MM.1S (cell line): Measurements from ENCODE around the gene AQP2.

Experiments
- EZH2 ChIP-seq: fragments of 300-600 bp; sonication (generic); optimal IDR thresholded peaks from 2 replicates; pipeline ENCODE3; 2017; ENCODE audit warnings: low read depth, mild to moderate bottlenecking, antibody characterized with exemption, low read length, mixed read lengths
- EZH2phosphoT487 ChIP-seq: fragments of 300-600 bp; sonication (generic); IDR thresholded peaks from 2 replicates; pipeline ENCODE4 v1.6.1; 2018; ENCODE audit warnings: antibody characterized with exemption, low read length
- TF ChIP-seq, protein P1 (sequence below): fragments of 300-600 bp; sonication (generic); IDR thresholded peaks from 2 replicates; pipeline ENCODE4 v1.5.1; 2016; ENCODE audit warnings: antibody characterized with exemption, low read length, mixed read lengths

DNA sequence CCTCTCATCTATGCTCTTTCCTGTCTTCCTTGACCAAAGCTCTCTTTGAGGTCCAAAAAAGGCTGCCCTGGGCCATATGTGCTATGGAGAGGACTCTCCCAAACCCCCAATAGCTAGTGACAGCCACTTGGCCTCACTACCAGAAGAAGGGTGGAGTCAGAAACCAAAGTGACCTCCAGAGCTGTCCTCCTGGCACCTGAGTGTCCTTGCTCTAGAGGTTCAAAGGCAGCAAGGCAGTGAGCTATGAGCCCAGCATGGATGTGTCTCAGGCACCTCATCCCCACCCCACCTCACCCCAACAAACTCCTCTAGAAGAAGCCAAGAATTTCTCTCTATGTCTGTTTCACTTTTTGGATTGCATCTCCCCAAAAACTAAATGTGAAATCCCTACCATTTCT lies 7.0 kb downstream of the AQP2 start:
- TF ChIP-seq, protein P1, sequence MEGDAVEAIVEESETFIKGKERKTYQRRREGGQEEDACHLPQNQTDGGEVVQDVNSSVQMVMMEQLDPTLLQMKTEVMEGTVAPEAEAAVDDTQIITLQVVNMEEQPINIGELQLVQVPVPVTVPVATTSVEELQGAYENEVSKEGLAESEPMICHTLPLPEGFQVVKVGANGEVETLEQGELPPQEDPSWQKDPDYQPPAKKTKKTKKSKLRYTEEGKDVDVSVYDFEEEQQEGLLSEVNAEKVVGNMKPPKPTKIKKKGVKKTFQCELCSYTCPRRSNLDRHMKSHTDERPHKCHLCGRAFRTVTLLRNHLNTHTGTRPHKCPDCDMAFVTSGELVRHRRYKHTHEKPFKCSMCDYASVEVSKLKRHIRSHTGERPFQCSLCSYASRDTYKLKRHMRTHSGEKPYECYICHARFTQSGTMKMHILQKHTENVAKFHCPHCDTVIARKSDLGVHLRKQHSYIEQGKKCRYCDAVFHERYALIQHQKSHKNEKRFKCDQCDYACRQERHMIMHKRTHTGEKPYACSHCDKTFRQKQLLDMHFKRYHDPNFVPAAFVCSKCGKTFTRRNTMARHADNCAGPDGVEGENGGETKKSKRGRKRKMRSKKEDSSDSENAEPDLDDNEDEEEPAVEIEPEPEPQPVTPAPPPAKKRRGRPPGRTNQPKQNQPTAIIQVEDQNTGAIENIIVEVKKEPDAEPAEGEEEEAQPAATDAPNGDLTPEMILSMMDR = no peak
- TF ChIP-seq EZH2phosphoT487 (no peak), EZH2 (no peak)
